WTC11 (cell line): ENCODE measurements around the gene PHKG2. TPM values are rescaled to one million over a fixed set of nuclear protein-coding genes. Genes with fewer than 3 reads are reported as not detected.

Experiments used
- ATAC-seq: fragments of 200-7000 bp; cut with Tn5 transposase; 2 replicates; pipeline ENCODE4 v1.10.0; 2021; ENCODE audit warnings: mild to moderate bottlenecking, moderate library complexity
- CTCF ChIA-PET: fragments of 300-600 bp; sonication (Branson Sonifier 250); formaldehyde crosslinking; loops from one replicate; lab custom pipeline; 2021; ENCODE audit warnings: antibody characterized with exemption; lab: Charles Lee
- POLR2A ChIA-PET: fragments of 350-600 bp; sonication (Branson Sonifier 250); formaldehyde crosslinking; loops from one replicate; lab custom pipeline; 2021; ENCODE audit warnings: antibody characterized with exemption; lab: Charles Lee
- DNase-seq: peaks from one replicate; pipeline ENCODE4 v3.0.0; 2021; ENCODE audit warnings: low spot score
- H3K27ac Mint-ChIP-seq: 2 replicates; pipeline ENCODE4 v1.8.0; 2021; ENCODE audit warnings: mixed read lengths
- H3K27me3 Mint-ChIP-seq: 2 replicates; pipeline ENCODE4 v1.8.0; 2021; ENCODE audit warnings: low read depth, mild to moderate bottlenecking, moderate library complexity, mixed read lengths
- H3K36me3 Mint-ChIP-seq: 2 replicates; pipeline ENCODE4 v1.8.0; 2021; ENCODE audit warnings: mixed read lengths
- H3K4me1 Mint-ChIP-seq: 2 replicates; pipeline ENCODE4 v1.8.0; 2022; ENCODE audit warnings: mixed read lengths
- H3K4me3 Mint-ChIP-seq: 2 replicates; pipeline ENCODE4 v1.8.0; 2021; ENCODE audit warnings: mild to moderate bottlenecking, moderate library complexity, mixed read lengths
- H3K9me3 Mint-ChIP-seq: 2 replicates; pipeline ENCODE4 v1.8.0; 2021; ENCODE audit warnings: mixed read lengths
- AFF4 ChIP-seq: sonication (generic); formaldehyde crosslinking; IDR thresholded peaks from 2 replicates; pipeline ENCODE4 v1.8.1; 2023; ENCODE audit warnings: mild to moderate bottlenecking, missing genetic modification reagents, borderline replicate concordance
- ATF2 ChIP-seq: sonication (generic); formaldehyde crosslinking; IDR thresholded peaks from 2 replicates; pipeline ENCODE4 v1.8.1; 2022; ENCODE audit warnings: low read depth, missing genetic modification reagents, borderline replicate concordance
- CBFB ChIP-seq: sonication (generic); formaldehyde crosslinking; IDR thresholded peaks from 2 replicates; pipeline ENCODE4 v1.8.1; 2022; ENCODE audit warnings: mild to moderate bottlenecking, low read depth, missing genetic modification reagents
- CREB1 ChIP-seq: sonication (generic); formaldehyde crosslinking; IDR thresholded peaks from 2 replicates; pipeline ENCODE4 v1.8.0; 2023; ENCODE audit warnings: mild to moderate bottlenecking, missing genetic modification reagents
- ELF4 ChIP-seq: sonication (generic); formaldehyde crosslinking; IDR thresholded peaks from 2 replicates; pipeline ENCODE4 v1.8.1; 2022; ENCODE audit warnings: low read depth, mild to moderate bottlenecking, moderate library complexity, missing genetic modification reagents
- EMX1 ChIP-seq: fragments of 250-450 bp; sonication (Bioruptor Pico); IDR thresholded peaks from 2 replicates; pipeline ENCODE4 v1.8.0; 2021; ENCODE audit warnings: mild to moderate bottlenecking
- FOXK1 ChIP-seq: sonication (generic); formaldehyde crosslinking; IDR thresholded peaks from 2 replicates; pipeline ENCODE4 v1.8.0; 2022; ENCODE audit warnings: mild to moderate bottlenecking, moderate library complexity, missing genetic modification reagents
- FOXP4 ChIP-seq: sonication (generic); formaldehyde crosslinking; IDR thresholded peaks from 2 replicates; pipeline ENCODE4 v1.8.0; 2022; ENCODE audit warnings: mild to moderate bottlenecking, missing genetic modification reagents
- HMGA2 ChIP-seq: fragments of 250-450 bp; sonication (Bioruptor Pico); IDR thresholded peaks from 2 replicates; pipeline ENCODE4 v1.4.0; 2021; ENCODE audit warnings: mild to moderate bottlenecking, moderate library complexity
- IRF1 ChIP-seq: sonication (generic); formaldehyde crosslinking; IDR thresholded peaks from 2 replicates; pipeline ENCODE4 v1.8.0; 2023; ENCODE audit warnings: missing genetic modification reagents
- JUN ChIP-seq: sonication (generic); formaldehyde crosslinking; IDR thresholded peaks from 2 replicates; pipeline ENCODE4 v1.8.0; 2023; ENCODE audit warnings: mild to moderate bottlenecking, missing genetic modification reagents
- KAT7 ChIP-seq: sonication (generic); formaldehyde crosslinking; IDR thresholded peaks from 2 replicates; pipeline ENCODE4 v1.8.1; 2023; ENCODE audit warnings: missing genetic modification reagents, mild to moderate bottlenecking, borderline replicate concordance
- MXD4 ChIP-seq: fragments of 250-450 bp; sonication (Bioruptor Pico); IDR thresholded peaks from 2 replicates; pipeline ENCODE4 v1.8.0; 2021; ENCODE audit warnings: mild to moderate bottlenecking, moderate library complexity, borderline replicate concordance
- NFATC4 ChIP-seq: fragments of 250-450 bp; sonication (Bioruptor Pico); IDR thresholded peaks from 2 replicates; pipeline ENCODE4 v1.9.0; 2021; ENCODE audit warnings: mild to moderate bottlenecking
- TEAD4 ChIP-seq: sonication (generic); formaldehyde crosslinking; IDR thresholded peaks from 2 replicates; pipeline ENCODE4 v1.8.0; 2022; ENCODE audit warnings: mild to moderate bottlenecking, missing genetic modification reagents
- ZNF121 ChIP-seq: sonication (generic); formaldehyde crosslinking; IDR thresholded peaks from 2 replicates; pipeline ENCODE4 v1.8.0; 2023; ENCODE audit warnings: missing genetic modification reagents
- ZNF317 ChIP-seq: sonication (generic); formaldehyde crosslinking; IDR thresholded peaks from 2 replicates; pipeline ENCODE4 v1.8.1; 2023; ENCODE audit warnings: low read depth, mild to moderate bottlenecking, moderate library complexity, missing genetic modification reagents, borderline replicate concordance
- ZNF532 ChIP-seq: fragments of 250-450 bp; sonication (Bioruptor Pico); IDR thresholded peaks from 2 replicates; pipeline ENCODE4 v1.9.0; 2021; ENCODE audit warnings: mild to moderate bottlenecking, borderline replicate concordance
- ZSCAN18 ChIP-seq: fragments of 250-450 bp; sonication (Bioruptor Pico); IDR thresholded peaks from 2 replicates; pipeline ENCODE4 v2.1.2; 2022; ENCODE audit warnings: mild to moderate bottlenecking, moderate library complexity
- total RNA-seq: library from RNA; stranded (reverse); gene quantifications from 3 replicates; pipeline ENCODE4 v1.2.3, GENCODE V29; 2021

PHKG2 gene
- total RNA-seq, 1 experiment from 2014 or later, result 50.5 TPM

GRCh38 chr16:30766206-30766932 lies 18.1 kb downstream of the PHKG2 start:
- ChIA-PET POLR2A (interaction anchor here (0.7 kb wide), 1 partner anchor 114 kb away, joined by 3 read pairs; no protein-coding TSS in a partner anchor), CTCF (no interaction called here)
- no peaks in the 10 kb centered on the region for H3K9me3 Mint-ChIP-seq
- no peaks in the 10 kb centered on the region for H3K27me3 Mint-ChIP-seq
- H3K27ac Mint-ChIP-seq, result no peak overlapping the region
- no peak overlapping the region for H3K4me3 Mint-ChIP-seq
- H3K36me3 Mint-ChIP-seq, result peaks cover 77% of the 10 kb centered on the region
- ATAC-seq (no peak), DNase-seq (no peak)
- TF ChIP-seq HMGA2, result no peak
- TF ChIP-seq ELF4, result no peak
- TF ChIP-seq CBFB (CRISPR knock-in tag), result no peak
- TF ChIP-seq ZSCAN18 (CRISPR knock-in tag), result no peak
- no peak for TF ChIP-seq MXD4
- no peak for TF ChIP-seq JUN
- no peak for TF ChIP-seq NFATC4 (CRISPR knock-in tag)
- TF ChIP-seq AFF4 (CRISPR knock-in tag), result no peak
- no peak for TF ChIP-seq CREB1 (CRISPR knock-in tag)
- no peak for TF ChIP-seq FOXK1 (CRISPR knock-in tag)
- TF ChIP-seq EMX1, result no peak
- no peak for TF ChIP-seq IRF1
- no peak for TF ChIP-seq TEAD4
- no peak for TF ChIP-seq FOXP4 (CRISPR knock-in tag)
- no peak for TF ChIP-seq ATF2 (CRISPR knock-in tag)
- TF ChIP-seq KAT7, result no peak
- TF ChIP-seq ZNF532, result no peak
- TF ChIP-seq ZNF121 (CRISPR knock-in tag), result no peak
- TF ChIP-seq ZNF317 (CRISPR knock-in tag), result no peak
- H3K4me1 Mint-ChIP-seq, result peaks cover 12% of the 10 kb centered on the region
